Activated CD4-positive, alpha-beta T cell treated with anti-CD3 and anti-CD28 coated beads for 36 hours (primary cell): ENCODE data around the gene NCKAP1. TPM values are rescaled to one million over a fixed set of nuclear protein-coding genes. Genes with fewer than 3 reads are reported as not detected.

Source experiments
- ATAC-seq: fragments of 200-7000 bp; cut with Tn5 transposase; one replicate; pipeline ENCODE4 v1.10.0; 2021; ENCODE audit warnings: mild to moderate bottlenecking, moderate library complexity
- CTCF ChIA-PET: fragments of 350-600 bp; sonication (Branson Sonifier 250); formaldehyde crosslinking; loops from one replicate; lab custom pipeline; 2021; ENCODE audit warnings: antibody characterized with exemption; lab: Charles Lee
- POLR2A ChIA-PET: fragments of 350-600 bp; sonication (Branson Sonifier 250); formaldehyde crosslinking; loops from one replicate; lab custom pipeline; 2021; ENCODE audit warnings: antibody characterized with exemption, inconsistent platforms; lab: Charles Lee
- DNase-seq: peaks from one replicate; pipeline ENCODE4 v3.0.0-alpha.2; 2020
- H3K27ac Mint-ChIP-seq: one replicate; pipeline ENCODE4 v1.8.0; 2021; ENCODE audit warnings: mixed read lengths
- H3K27me3 Mint-ChIP-seq: one replicate; pipeline ENCODE4 v1.8.0; 2021; ENCODE audit warnings: mixed read lengths
- H3K36me3 Mint-ChIP-seq: one replicate; pipeline ENCODE4 v1.8.0; 2021; ENCODE audit warnings: low read depth, mixed read lengths
- H3K4me1 Mint-ChIP-seq: one replicate; pipeline ENCODE4 v1.8.0; 2021; ENCODE audit warnings: mixed read lengths
- H3K4me3 Mint-ChIP-seq: one replicate; pipeline ENCODE4 v1.8.0; 2021; ENCODE audit warnings: mild to moderate bottlenecking, moderate library complexity, mixed read lengths
- H3K9me3 Mint-ChIP-seq: one replicate; pipeline ENCODE4 v1.8.0; 2021; ENCODE audit warnings: low read depth, mixed read lengths
- intact Hi-C, 2 experiments: fragments of 100-400 bp; cut with DNase I in 1 of 2; cut with micrococcal nuclease in 1 of 2; formaldehyde crosslinking; loops; one replicate each; pipeline versions ENCODE4 v1.14.2 to v1.15.1; 2022 to 2024; cut with DNase I, micrococcal nuclease
- total RNA-seq, 2 experiments: library from RNA; stranded (reverse); gene quantifications; one replicate each; pipeline ENCODE4 v1.2.3, GENCODE V29; 2021

NCKAP1 gene
- total RNA-seq, 2 experiments from 2014 or later = 9.1 to 11.7 TPM

GRCh38 chr2:182920089-182920488 lies 118.2 kb downstream of the NCKAP1 start:
- Mint-ChIP-seq H3K36me3 (peaks cover 1% of the 10 kb centered on the region), H3K9me3 (no peaks in the 10 kb centered on the region), H3K27ac (no peak overlapping the region), H3K4me1 (no peaks in the 10 kb centered on the region), H3K27me3 (no peaks in the 10 kb centered on the region), H3K4me3 (no peak overlapping the region)
- ATAC-seq = no peak
- intact Hi-C loops = no loop called here
- POLR2A ChIA-PET = no interaction called here
- no peak for DNase-seq
- CTCF ChIA-PET = no interaction called here

GRCh38 chr2:182918961-182919652 lies 119.2 kb downstream of the NCKAP1 start:
- CTCF ChIA-PET = no interaction called here
- ATAC-seq = no peak

GRCh38 chr2:182917924-182918323 lies 120.3 kb downstream of the NCKAP1 start:
- ChIA-PET POLR2A (no interaction called here), CTCF (no interaction called here)
- Mint-ChIP-seq H3K9me3 (no peaks in the 10 kb centered on the region), H3K36me3 (peaks cover 2% of the 10 kb centered on the region), H3K4me1 (no peaks in the 10 kb centered on the region), H3K27me3 (no peaks in the 10 kb centered on the region), H3K4me3 (no peak overlapping the region), H3K27ac (no peak overlapping the region)
- ATAC-seq = no peak
- DNase-seq = no peak
- intact Hi-C loops = no loop called here

More at GRCh38 chr2:182918961-182919652, 119.2 kb downstream of the NCKAP1 start:
- DNase-seq = no peak
- intact Hi-C loops = no loop called here
- Mint-ChIP-seq H3K9me3 (no peaks in the 10 kb centered on the region), H3K4me1 (no peaks in the 10 kb centered on the region), H3K4me3 (no peak overlapping the region), H3K36me3 (no peaks in the 10 kb centered on the region), H3K27me3 (no peaks in the 10 kb centered on the region), H3K27ac (no peak overlapping the region)
- POLR2A ChIA-PET = no interaction called here

GRCh38 chr2:182916417-182916816 lies 121.8 kb downstream of the NCKAP1 start:
- no peaks in the 10 kb centered on the region for H3K27me3 Mint-ChIP-seq
- CTCF ChIA-PET = interaction anchor here (1.1 to 1.3 kb wide), 2 partner anchors 12 to 64 kb away, joined by 3 read pairs; no protein-coding TSS in a partner anchor
- ATAC-seq = no peak
- intact Hi-C loops = no loop called here
- no peak overlapping the region for H3K4me3 Mint-ChIP-seq
- POLR2A ChIA-PET = no interaction called here
- H3K27ac Mint-ChIP-seq = no peak overlapping the region
- no peaks in the 10 kb centered on the region for H3K4me1 Mint-ChIP-seq
- no peaks in the 10 kb centered on the region for H3K9me3 Mint-ChIP-seq
- DNase-seq = no peak
- peaks cover 2% of the 10 kb centered on the region for H3K36me3 Mint-ChIP-seq

- ATAC-seq = no peak
- Mint-ChIP-seq H3K4me3 (no peak overlapping the region), H3K4me1 (no peaks in the 10 kb centered on the region), H3K9me3 (no peaks in the 10 kb centered on the region), H3K27me3 (no peaks in the 10 kb centered on the region), H3K36me3 (peaks cover 2% of the 10 kb centered on the region), H3K27ac (no peak overlapping the region)
- CTCF ChIA-PET = interaction anchor here (1.3 kb wide), 1 partner anchor 13 kb away, joined by 3 read pairs; no protein-coding TSS in a partner anchor
- POLR2A ChIA-PET = no interaction called here
- intact Hi-C loops = no loop called here
- no peak for DNase-seq
These were observed 122.6 kb downstream of the NCKAP1 start for GRCh38 chr2:182915369-182916326.

- DNase-seq (no peak), ATAC-seq (no peak)
- Mint-ChIP-seq H3K36me3 (peaks cover 2% of the 10 kb centered on the region), H3K27me3 (no peaks in the 10 kb centered on the region), H3K9me3 (no peaks in the 10 kb centered on the region), H3K4me3 (no peak overlapping the region), H3K4me1 (no peaks in the 10 kb centered on the region), H3K27ac (no peak overlapping the region)
- intact Hi-C loops = no loop called here
- ChIA-PET CTCF (no interaction called here), POLR2A (interaction anchor here (0.6 kb wide), 1 partner anchor 11 kb away, joined by 3 read pairs; no protein-coding TSS in a partner anchor)
These were observed 123.4 kb downstream of the NCKAP1 start for GRCh38 chr2:182914852-182915251.

GRCh38 chr2:182913064-182913463 lies 125.2 kb downstream of the NCKAP1 start:
- H3K27ac Mint-ChIP-seq = no peak overlapping the region
- no peaks in the 10 kb centered on the region for H3K27me3 Mint-ChIP-seq
- no peak overlapping the region for H3K4me3 Mint-ChIP-seq
- ChIA-PET CTCF (no interaction called here), POLR2A (no interaction called here)
- ATAC-seq (no peak), DNase-seq (no peak)
- H3K36me3 Mint-ChIP-seq = peaks cover 2% of the 10 kb centered on the region
- no peaks in the 10 kb centered on the region for H3K4me1 Mint-ChIP-seq
- no peaks in the 10 kb centered on the region for H3K9me3 Mint-ChIP-seq
- intact Hi-C loops = no loop called here

- Mint-ChIP-seq H3K27ac (no peak overlapping the region), H3K27me3 (no peaks in the 10 kb centered on the region)
- POLR2A ChIA-PET = no interaction called here
These were observed 125.7 kb downstream of the NCKAP1 start for GRCh38 chr2:182912518-182912915.

GRCh38 chr2:182911813-182912517 lies 126.3 kb downstream of the NCKAP1 start:
- CTCF ChIA-PET = no interaction called here
- DNase-seq (no peak), ATAC-seq (no peak)
- H3K4me3 Mint-ChIP-seq = no peak overlapping the region
- no peak overlapping the region for H3K27ac Mint-ChIP-seq
- H3K4me1 Mint-ChIP-seq = no peaks in the 10 kb centered on the region
- H3K27me3 Mint-ChIP-seq = no peaks in the 10 kb centered on the region
- no peaks in the 10 kb centered on the region for H3K9me3 Mint-ChIP-seq
- POLR2A ChIA-PET = no interaction called here
- intact Hi-C loops = no loop called here
- peaks cover 2% of the 10 kb centered on the region for H3K36me3 Mint-ChIP-seq

More at GRCh38 chr2:182912518-182912915, 125.7 kb downstream of the NCKAP1 start:
- H3K36me3 Mint-ChIP-seq = peaks cover 2% of the 10 kb centered on the region
- CTCF ChIA-PET = no interaction called here
- no peak overlapping the region for H3K4me3 Mint-ChIP-seq
- H3K4me1 Mint-ChIP-seq = no peaks in the 10 kb centered on the region
- intact Hi-C loops = no loop called here
- H3K9me3 Mint-ChIP-seq = no peaks in the 10 kb centered on the region
- DNase-seq (no peak), ATAC-seq (no peak)

GRCh38 chr2:182910965-182911364 lies 127.3 kb downstream of the NCKAP1 start:
- ATAC-seq = no peak
- POLR2A ChIA-PET = no interaction called here
- intact Hi-C loops = no loop called here
- Mint-ChIP-seq H3K27me3 (no peaks in the 10 kb centered on the region), H3K4me1 (no peaks in the 10 kb centered on the region), H3K9me3 (no peaks in the 10 kb centered on the region), H3K36me3 (peaks cover 2% of the 10 kb centered on the region), H3K27ac (no peak overlapping the region), H3K4me3 (no peak overlapping the region)
- CTCF ChIA-PET = no interaction called here
- no peak for DNase-seq

GRCh38 chr2:182907081-182907830 lies 131.0 kb downstream of the NCKAP1 start:
- H3K27ac Mint-ChIP-seq = no peak overlapping the region
- H3K4me1 Mint-ChIP-seq = no peaks in the 10 kb centered on the region
- no peaks in the 10 kb centered on the region for H3K9me3 Mint-ChIP-seq
- ChIA-PET CTCF (no interaction called here), POLR2A (no interaction called here)
- H3K4me3 Mint-ChIP-seq = no peak overlapping the region
- DNase-seq (no peak), ATAC-seq (no peak)
- no peaks in the 10 kb centered on the region for H3K27me3 Mint-ChIP-seq
- intact Hi-C loops = no loop called here
- no peaks in the 10 kb centered on the region for H3K36me3 Mint-ChIP-seq
